ENCODE data around the gene CHD2.

CHD2 gene

DNA sequence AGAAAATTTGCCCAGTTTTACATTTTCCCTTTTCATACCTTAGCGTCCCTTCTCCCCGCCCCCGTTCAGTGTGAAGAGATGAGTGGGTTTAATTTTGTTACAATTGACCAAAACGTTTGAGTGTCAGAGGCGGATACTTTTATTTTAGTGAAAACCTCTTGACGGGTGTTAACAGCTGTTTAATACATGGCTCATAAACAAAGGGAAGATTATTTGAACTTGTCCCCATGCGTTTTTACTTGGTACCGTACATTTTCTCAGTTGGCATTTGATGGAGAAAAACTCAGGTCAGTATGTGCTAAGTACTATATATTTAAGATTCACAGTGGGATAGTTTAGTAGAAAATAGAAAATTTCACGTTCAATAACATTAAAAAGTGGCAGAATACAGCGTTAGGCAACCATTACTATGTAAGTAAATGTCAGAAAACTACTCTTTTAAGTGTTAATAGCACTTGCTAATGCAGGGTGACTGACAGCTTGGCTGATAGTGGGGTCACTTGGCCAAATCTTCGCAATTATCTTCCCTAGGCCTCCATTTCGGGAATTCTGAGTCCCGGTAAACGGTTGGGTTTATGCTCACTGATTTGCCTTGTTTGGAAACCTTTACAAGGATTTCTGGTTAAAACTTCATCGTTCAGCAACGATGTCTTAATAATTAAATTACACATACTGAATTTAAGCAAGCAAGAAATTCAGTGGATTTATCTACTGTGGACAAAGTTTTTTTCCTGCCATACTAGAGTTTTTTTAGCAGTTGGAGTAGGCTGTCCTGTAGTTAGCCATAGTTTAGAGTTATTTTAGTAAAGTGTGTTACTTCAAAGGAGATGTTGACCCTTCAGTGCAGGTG lies 4.8 kb downstream of the CHD2 start:
- peaks cover 98% of the 10 kb centered on the region for H3K79me2 ChIP-seq (ENCODE audit: insufficient read depth, low read depth)
- H4K20me1 ChIP-seq (ENCODE audit: insufficient read depth) = no peaks in the 10 kb centered on the region
- no peaks in the 10 kb centered on the region for H3K27me3 ChIP-seq (ENCODE audit: insufficient read depth, low read depth)
- H3K4me2 ChIP-seq = peak overlapping the region; percentile 84
- peaks cover 49% of the 10 kb centered on the region for H3K4me1 ChIP-seq (ENCODE audit: low read depth, poor library complexity, severe bottlenecking)
- peak overlapping the region; percentile 99 for H3K9ac ChIP-seq
- H3K27ac ChIP-seq = peak overlapping the region; percentile 99
- no peak overlapping the region for H2AFZ ChIP-seq (ENCODE audit: low read depth)
- TF ChIP-seq, protein P1, sequence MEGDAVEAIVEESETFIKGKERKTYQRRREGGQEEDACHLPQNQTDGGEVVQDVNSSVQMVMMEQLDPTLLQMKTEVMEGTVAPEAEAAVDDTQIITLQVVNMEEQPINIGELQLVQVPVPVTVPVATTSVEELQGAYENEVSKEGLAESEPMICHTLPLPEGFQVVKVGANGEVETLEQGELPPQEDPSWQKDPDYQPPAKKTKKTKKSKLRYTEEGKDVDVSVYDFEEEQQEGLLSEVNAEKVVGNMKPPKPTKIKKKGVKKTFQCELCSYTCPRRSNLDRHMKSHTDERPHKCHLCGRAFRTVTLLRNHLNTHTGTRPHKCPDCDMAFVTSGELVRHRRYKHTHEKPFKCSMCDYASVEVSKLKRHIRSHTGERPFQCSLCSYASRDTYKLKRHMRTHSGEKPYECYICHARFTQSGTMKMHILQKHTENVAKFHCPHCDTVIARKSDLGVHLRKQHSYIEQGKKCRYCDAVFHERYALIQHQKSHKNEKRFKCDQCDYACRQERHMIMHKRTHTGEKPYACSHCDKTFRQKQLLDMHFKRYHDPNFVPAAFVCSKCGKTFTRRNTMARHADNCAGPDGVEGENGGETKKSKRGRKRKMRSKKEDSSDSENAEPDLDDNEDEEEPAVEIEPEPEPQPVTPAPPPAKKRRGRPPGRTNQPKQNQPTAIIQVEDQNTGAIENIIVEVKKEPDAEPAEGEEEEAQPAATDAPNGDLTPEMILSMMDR (conservative IDR thresholded peaks at IDR 0.05; ENCODE audit: low read depth, low read length) = no peak
- H3K36me3 ChIP-seq (ENCODE audit: insufficient read depth) = no peaks in the 10 kb centered on the region
- no peak overlapping the region for H3K4me3 ChIP-seq (IDR thresholded peaks at IDR 0.05; ENCODE audit: insufficient read depth, low read depth, low read length)

DNA sequence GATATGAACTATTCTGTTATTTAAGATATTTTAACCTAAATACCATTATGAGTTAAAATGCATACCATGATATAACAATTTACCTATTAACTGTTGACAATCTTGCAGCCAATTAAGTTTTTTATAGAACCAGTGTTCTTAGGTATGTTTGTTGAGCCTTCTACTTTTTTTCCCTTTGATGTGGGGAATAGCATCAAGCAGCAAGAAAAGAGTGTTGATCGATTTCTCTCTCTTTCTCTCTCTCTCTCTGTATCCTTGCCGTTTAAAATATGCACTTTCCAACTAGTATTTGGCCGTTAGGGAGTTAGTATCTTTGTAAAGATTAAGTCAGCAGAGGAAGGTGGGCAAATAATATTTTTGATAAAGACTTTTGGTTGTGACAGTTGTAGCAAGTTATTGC lies 5.9 kb downstream of the CHD2 start:
- H3K4me2 ChIP-seq = peak overlapping the region; percentile 84
- peaks cover 98% of the 10 kb centered on the region for H3K79me2 ChIP-seq (ENCODE audit: insufficient read depth, low read depth)
- H3K27ac ChIP-seq = no peak overlapping the region; the same call in 1 of the 2 replicates
- no peak overlapping the region for H3K9ac ChIP-seq
- H4K20me1 ChIP-seq (ENCODE audit: insufficient read depth) = no peaks in the 10 kb centered on the region
- H3K27me3 ChIP-seq (ENCODE audit: insufficient read depth, low read depth) = no peaks in the 10 kb centered on the region
- no peak overlapping the region for H3K4me3 ChIP-seq (IDR thresholded peaks at IDR 0.05; ENCODE audit: insufficient read depth, low read depth, low read length)
- TF ChIP-seq, protein P1 (conservative IDR thresholded peaks at IDR 0.05; ENCODE audit: low read depth, low read length) = no peak
- H3K36me3 ChIP-seq (ENCODE audit: insufficient read depth) = no peaks in the 10 kb centered on the region
- H2AFZ ChIP-seq (ENCODE audit: low read depth) = no peak overlapping the region
- peaks cover 49% of the 10 kb centered on the region for H3K4me1 ChIP-seq (ENCODE audit: low read depth, poor library complexity, severe bottlenecking)

DNA sequence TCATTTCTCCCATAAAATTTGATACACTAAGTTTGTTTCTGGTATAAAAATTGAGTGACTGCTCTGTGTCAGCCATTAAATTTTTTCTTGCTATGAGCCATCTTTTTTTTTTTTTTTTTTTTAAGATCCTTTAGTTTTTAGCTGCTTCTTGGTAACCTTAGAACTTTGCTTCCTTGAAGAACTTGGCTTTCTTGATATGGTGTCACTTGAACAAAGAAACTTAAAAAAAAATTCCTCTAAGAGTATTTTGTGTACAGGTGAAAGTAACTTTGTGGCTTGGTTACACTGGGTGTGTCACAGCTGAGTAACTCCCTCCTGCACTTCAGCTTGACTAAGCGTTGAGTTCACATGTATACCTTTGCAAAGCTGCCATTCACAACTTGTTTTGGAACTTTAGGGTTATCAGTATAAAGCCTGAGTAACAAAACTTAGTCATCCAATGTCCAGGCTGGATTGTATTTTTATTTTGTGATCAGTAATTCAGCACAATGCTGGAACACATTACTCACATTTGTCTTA lies 6.5 kb downstream of the CHD2 start:
- no peak overlapping the region for H3K9ac ChIP-seq
- TF ChIP-seq, protein P1 (conservative IDR thresholded peaks at IDR 0.05; ENCODE audit: low read depth, low read length) = no peak
- H3K27ac ChIP-seq = no peak overlapping the region; the same call in 1 of the 2 replicates
- peaks cover 50% of the 10 kb centered on the region for H3K4me1 ChIP-seq (ENCODE audit: low read depth, poor library complexity, severe bottlenecking)
- H2AFZ ChIP-seq (ENCODE audit: low read depth) = no peak overlapping the region
- H3K4me3 ChIP-seq (IDR thresholded peaks at IDR 0.05; ENCODE audit: insufficient read depth, low read depth, low read length) = no peak overlapping the region
- H3K4me2 ChIP-seq = peak overlapping the region; percentile 84
- no peaks in the 10 kb centered on the region for H3K27me3 ChIP-seq (ENCODE audit: insufficient read depth, low read depth)
- no peaks in the 10 kb centered on the region for H3K36me3 ChIP-seq (ENCODE audit: insufficient read depth)
- no peaks in the 10 kb centered on the region for H4K20me1 ChIP-seq (ENCODE audit: insufficient read depth)
- H3K79me2 ChIP-seq (ENCODE audit: insufficient read depth, low read depth) = peaks cover 98% of the 10 kb centered on the region

DNA sequence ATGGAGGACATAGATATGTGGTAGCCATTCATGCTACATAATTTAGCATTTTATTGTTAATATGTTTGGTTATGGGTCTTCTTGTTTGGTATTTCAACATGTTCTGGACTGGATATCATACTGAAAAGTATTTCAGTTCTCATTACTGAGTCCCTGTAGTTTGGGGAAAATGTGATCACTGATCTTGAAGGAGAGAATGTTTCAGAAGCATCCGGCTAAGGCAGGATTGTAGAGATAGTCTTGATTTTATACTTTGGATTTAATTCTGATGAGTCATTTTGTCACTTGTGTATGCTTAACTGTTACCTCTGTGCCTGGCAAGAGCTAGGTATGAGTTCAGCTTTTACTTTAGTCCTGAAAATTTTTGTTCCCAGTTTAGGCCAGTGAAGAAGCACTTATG lies 7.1 kb downstream of the CHD2 start:
- Histone ChIP-seq H3K36me3 (ENCODE audit: insufficient read depth) (no peaks in the 10 kb centered on the region), H3K27ac (peak overlapping the region; percentile 8; the same call in 1 of the 2 replicates), H3K9ac (no peak overlapping the region), H3K79me2 (ENCODE audit: insufficient read depth, low read depth) (peaks cover 98% of the 10 kb centered on the region), H3K4me3 (IDR thresholded peaks at IDR 0.05; ENCODE audit: insufficient read depth, low read depth, low read length) (no peak overlapping the region), H3K4me2 (no peak overlapping the region; the same call in 1 of the 2 replicates), H3K4me1 (ENCODE audit: low read depth, poor library complexity, severe bottlenecking) (peaks cover 56% of the 10 kb centered on the region), H3K27me3 (ENCODE audit: insufficient read depth, low read depth) (no peaks in the 10 kb centered on the region), H4K20me1 (ENCODE audit: insufficient read depth) (no peaks in the 10 kb centered on the region), H2AFZ (ENCODE audit: low read depth) (no peak overlapping the region)
- TF ChIP-seq, protein P1 (conservative IDR thresholded peaks at IDR 0.05; ENCODE audit: low read depth, low read length) = no peak
